RWPE1 (cell line): ENCODE results near the gene CRAT.

ENCODE experiments used
- CTCF ChIA-PET: fragments of 350-600 bp; sonication (Branson Sonifier 250); formaldehyde crosslinking; extraction: SDS; loops from one replicate; lab custom pipeline; 2021; lab: Yijun Ruan, JAX
- POLR2A ChIA-PET: fragments of 400-600 bp; formaldehyde crosslinking; extraction: SDS; loops from one replicate; lab custom pipeline; 2020; ENCODE audit warnings: antibody characterized with exemption; ENCODE audit not compliant: low non-redundant PET; lab: Yijun Ruan, JAX
- DNase-seq: peaks from one replicate; pipeline ENCODE4 v3.0.0; 2012; ENCODE audit warnings: low spot score
- H3K27ac ChIP-seq: fragments of 450-650 bp; 2 replicates; pipeline ENCODE4 v1.5.1; 2017
- TF ChIP-seq, protein P1 (sequence below): fragments of 450-650 bp; conservative IDR thresholded peaks from 2 replicates; pipeline ENCODE4 v1.5.1; 2017; ENCODE audit warnings: low read depth, mild to moderate bottlenecking

The CRAT gene

GRCh38 chr9:129108805-129109536, 1.6 kb downstream of the CRAT start:
- DNase-seq: no peak
- CTCF ChIA-PET: interaction anchor here (1.0 to 1.6 kb wide), 2 partner anchors 30 to 65 kb away, joined by 4 to 9 read pairs; no protein-coding TSS in a partner anchor
- H3K27ac ChIP-seq: peak overlapping the region; percentile 94
- TF ChIP-seq, protein P1, sequence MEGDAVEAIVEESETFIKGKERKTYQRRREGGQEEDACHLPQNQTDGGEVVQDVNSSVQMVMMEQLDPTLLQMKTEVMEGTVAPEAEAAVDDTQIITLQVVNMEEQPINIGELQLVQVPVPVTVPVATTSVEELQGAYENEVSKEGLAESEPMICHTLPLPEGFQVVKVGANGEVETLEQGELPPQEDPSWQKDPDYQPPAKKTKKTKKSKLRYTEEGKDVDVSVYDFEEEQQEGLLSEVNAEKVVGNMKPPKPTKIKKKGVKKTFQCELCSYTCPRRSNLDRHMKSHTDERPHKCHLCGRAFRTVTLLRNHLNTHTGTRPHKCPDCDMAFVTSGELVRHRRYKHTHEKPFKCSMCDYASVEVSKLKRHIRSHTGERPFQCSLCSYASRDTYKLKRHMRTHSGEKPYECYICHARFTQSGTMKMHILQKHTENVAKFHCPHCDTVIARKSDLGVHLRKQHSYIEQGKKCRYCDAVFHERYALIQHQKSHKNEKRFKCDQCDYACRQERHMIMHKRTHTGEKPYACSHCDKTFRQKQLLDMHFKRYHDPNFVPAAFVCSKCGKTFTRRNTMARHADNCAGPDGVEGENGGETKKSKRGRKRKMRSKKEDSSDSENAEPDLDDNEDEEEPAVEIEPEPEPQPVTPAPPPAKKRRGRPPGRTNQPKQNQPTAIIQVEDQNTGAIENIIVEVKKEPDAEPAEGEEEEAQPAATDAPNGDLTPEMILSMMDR: no peak
- POLR2A ChIA-PET: interaction anchor here (0.6 kb wide), 1 partner anchor 12 kb away, joined by 11 read pairs; no protein-coding TSS in a partner anchor

GRCh38 chr9:129108083-129108804, 2.3 kb downstream of the CRAT start:
- ChIA-PET CTCF (interaction anchor here (1.0 kb wide), 1 partner anchor 31 kb away, joined by 4 read pairs; no protein-coding TSS in a partner anchor), POLR2A (interaction anchor here (0.6 kb wide), 1 partner anchor 11 kb away, joined by 11 read pairs; no protein-coding TSS in a partner anchor)
- TF ChIP-seq, protein P1: no peak
- peak overlapping the region; percentile 94 for H3K27ac ChIP-seq
- no peak for DNase-seq

DNA sequence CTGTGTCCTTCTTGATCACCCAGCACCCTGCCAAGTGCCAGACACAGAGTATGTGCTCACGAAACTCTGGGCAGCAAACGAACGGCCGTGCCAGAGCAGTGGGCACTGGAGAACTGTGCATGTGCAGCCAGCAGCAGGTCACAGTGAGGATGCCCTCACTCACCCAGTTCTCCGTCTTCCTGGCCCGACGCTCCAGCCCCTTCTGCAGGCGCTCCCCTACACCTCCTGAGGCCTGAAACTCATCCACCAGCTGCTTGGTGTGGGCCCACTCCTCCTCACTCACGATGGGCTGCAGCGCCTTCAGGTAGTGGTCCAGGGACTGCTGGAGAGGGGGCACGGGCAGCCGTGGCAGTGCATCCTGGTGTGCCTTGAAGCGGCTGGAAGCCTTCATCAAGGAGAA, 2.9 kb downstream of the CRAT start:
- no peak for DNase-seq
- TF ChIP-seq, protein P1: no peak
- peak overlapping the region; percentile 94 for H3K27ac ChIP-seq
- ChIA-PET POLR2A (no interaction called here), CTCF (no interaction called here)

GRCh38 chr9:129105857-129106694, 4.5 kb downstream of the CRAT start:
- no peak for DNase-seq
- peak overlapping the region; percentile 2; the same call in 1 of the 2 replicates for H3K27ac ChIP-seq
- CTCF ChIA-PET: interaction anchor here (0.6 kb wide), 1 partner anchor 490 kb away, joined by 3 read pairs; no protein-coding TSS in a partner anchor
- TF ChIP-seq, protein P1: no peak
- POLR2A ChIA-PET: no interaction called here

- POLR2A ChIA-PET: interaction anchor here (1.8 kb wide), 1 partner anchor 23 kb away, joined by 7 read pairs; the partner anchor contains the start of gene DOLPP1
- CTCF ChIA-PET: interaction anchor here (1.2 to 1.8 kb wide), 3 partner anchors 10 to 41 kb away, joined by 4 to 15 read pairs (median 12); no protein-coding TSS in a partner anchor
- H3K27ac ChIP-seq: peak overlapping the region; percentile 68
- TF ChIP-seq, protein P1: no peak
- DNase-seq: no peak
These were observed 6.5 kb downstream of the CRAT start for GRCh38 chr9:129104051-129104450.
